Natural killer cell (primary cell): Measurements from ENCODE around the gene GRB10. TPM values are rescaled to one million over a fixed set of nuclear protein-coding genes. Genes with fewer than 3 reads are reported as not detected.

Experiments
- ATAC-seq, 3 donors: fragments of 150-1000 bp in 2 of 3; fragments of 200-7000 bp in 1 of 3; cut with Tn5 transposase; 1 replicate in 1 of 3; 2 replicates in 2 of 3; pipeline ENCODE4 v1.10.0; 2021; ENCODE audit warnings: mild to moderate bottlenecking in 2 of 3, moderate library complexity in 2 of 3
- DNase-seq, 2 donors: peaks; one replicate each; pipeline versions ENCODE4 v3.0.0 to v3.0.0-alpha.2; 2013 to 2021; ENCODE audit warnings: mixed read lengths in 1 of 2
- H3K27ac ChIP-seq: one replicate; pipeline ENCODE4 v1.5.1; 2013; ENCODE audit warnings: mild to moderate bottlenecking, low read length
- H3K27me3 ChIP-seq: one replicate; pipeline ENCODE4 v1.6.1; 2013; ENCODE audit warnings: low read length; ENCODE audit not compliant: control insufficient read depth, insufficient read depth
- H3K36me3 ChIP-seq: one replicate; pipeline ENCODE4 v1.6.1; 2013; ENCODE audit warnings: low read length; ENCODE audit not compliant: control insufficient read depth, insufficient read depth
- H3K4me1 ChIP-seq: one replicate; pipeline ENCODE4 v1.6.1; 2013; ENCODE audit warnings: low read length; ENCODE audit not compliant: control insufficient read depth, insufficient read depth
- H3K4me3 ChIP-seq: one replicate; pipeline ENCODE4 v1.5.1; 2013; ENCODE audit warnings: low read length
- H3K9me3 ChIP-seq: one replicate; pipeline ENCODE4 v1.6.1; 2013; ENCODE audit warnings: low read length; ENCODE audit not compliant: control insufficient read depth, insufficient read depth
- H3K27ac Mint-ChIP-seq, 2 donors: one replicate each; pipeline ENCODE4 v1.8.0; 2022; ENCODE audit warnings: mild to moderate bottlenecking in 2 of 2, mixed read lengths in 2 of 2, moderate library complexity in 1 of 2
- H3K27me3 Mint-ChIP-seq, 2 donors: one replicate each; pipeline ENCODE4 v1.8.0; 2022; ENCODE audit warnings: low read depth in 2 of 2, mixed read lengths in 2 of 2
- H3K36me3 Mint-ChIP-seq: one replicate; pipeline ENCODE4 v1.8.0; 2022; ENCODE audit warnings: mixed read lengths
- H3K4me1 Mint-ChIP-seq, 2 donors: one replicate each; pipeline ENCODE4 v1.8.0; 2022; ENCODE audit warnings: mixed read lengths in 2 of 2
- H3K4me3 Mint-ChIP-seq: one replicate; pipeline ENCODE4 v1.8.0; 2022; ENCODE audit warnings: mild to moderate bottlenecking, moderate library complexity, mixed read lengths
- H3K9me3 Mint-ChIP-seq, 2 donors: one replicate each; pipeline ENCODE4 v1.8.0; 2022; ENCODE audit warnings: mixed read lengths in 2 of 2
- CTCF ChIP-seq: fragments of 200-600 bp; IDR thresholded peaks from one replicate; pipeline ENCODE4 v1.8.0; 2022; ENCODE audit warnings: antibody characterized with exemption
- WGBS: methylation state at CpG from one replicate; pipeline ENCODE4 v1.1.7; 2013; ENCODE audit warnings: missing lambda C conversion rate; ENCODE audit not compliant: insufficient coverage; 5-methylcytosine and 5-hydroxymethylcytosine counted together
- intact Hi-C: fragments of 100-400 bp; cut with micrococcal nuclease; formaldehyde crosslinking; loops from one replicate; pipeline ENCODE4 v1.14.2; 2022
- total RNA-seq, 4 donors: library from RNA; stranded (reverse); fragments of 120-200 nt in 1 of 4; gene quantifications; one replicate each; pipeline versions ENCODE4 v1.2.3 to v1.2.4, GENCODE V29; 2013 to 2022

GRB10 gene
- total RNA-seq, 3 donors from 2014 or later (not counting 1 experiment from before 2014, with no cell fraction given): 0.16 to 24.4 (median 1.4) TPM

- Mint-ChIP-seq H3K36me3 (no peaks in the 10 kb centered on the region), H3K4me1 (no peaks in the 10 kb centered on the region), H3K9me3 (no peaks in the 10 kb centered on the region), H3K27ac (no peak overlapping the region), H3K4me3 (no peak overlapping the region), H3K27me3 (peaks cover 11 to 34% of the 10 kb centered on the region in 2 donors)
- TF ChIP-seq CTCF: no peak
- intact Hi-C loops: no loop called here
- H3K4me1 ChIP-seq: no peaks in the 10 kb centered on the region
- DNase-seq (no peak), ATAC-seq (no peak)
- H3K4me3 ChIP-seq: no peak overlapping the region
- H3K27ac ChIP-seq: no peak overlapping the region
- 98% methylated on average over 7 of the region's 7 CpGs for WGBS
- H3K9me3 ChIP-seq: no peaks in the 10 kb centered on the region
- no peaks in the 10 kb centered on the region for H3K36me3 ChIP-seq
- no peaks in the 10 kb centered on the region for H3K27me3 ChIP-seq
Measured at GRCh38 chr7:50677638-50677996, 105.1 kb downstream of the GRB10 start.

DNA sequence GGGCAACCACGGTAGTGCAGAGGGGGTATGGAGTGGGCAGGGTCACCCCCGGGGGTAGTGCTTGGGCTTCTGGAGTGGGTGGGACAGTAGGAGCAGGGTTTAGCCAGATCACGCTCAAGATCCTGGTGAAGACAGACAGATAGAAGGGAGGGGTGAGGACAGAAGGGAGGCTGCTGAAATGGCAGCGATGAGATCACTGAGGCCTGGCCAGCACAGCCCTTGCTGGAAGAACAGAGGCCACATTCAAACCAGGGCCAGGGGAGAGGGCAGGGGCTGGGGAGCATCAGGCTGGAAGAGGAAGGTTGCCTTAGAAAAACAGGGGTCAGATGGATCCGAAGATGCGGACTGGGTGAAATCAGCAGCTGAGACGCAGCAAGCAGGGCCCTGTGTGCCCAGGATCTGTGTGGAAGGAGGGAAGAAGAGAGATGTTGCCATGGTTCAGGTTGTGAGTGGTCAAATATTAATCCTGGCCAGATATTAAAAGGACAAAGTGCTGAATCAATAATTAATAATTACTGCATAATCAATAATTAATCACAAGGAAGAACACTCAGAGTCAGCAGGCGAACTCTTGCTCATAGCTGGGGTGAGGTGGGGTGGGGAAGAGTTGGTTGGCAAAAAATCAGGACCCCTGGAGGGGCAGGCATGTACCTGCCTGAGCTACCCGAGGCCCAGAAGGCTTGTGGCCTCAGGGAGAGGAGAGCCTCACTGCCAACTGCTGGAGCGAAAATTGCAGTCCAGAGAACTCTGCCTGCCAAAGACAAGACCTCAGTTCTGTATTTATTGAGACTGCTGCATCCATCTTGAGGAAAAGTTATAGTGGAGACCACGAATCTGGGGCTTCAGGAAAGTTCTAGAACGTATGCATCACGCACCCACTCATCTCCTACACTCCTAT, 105.7 kb downstream of the GRB10 start:
- H3K36me3 Mint-ChIP-seq: no peaks in the 10 kb centered on the region
- no peaks in the 10 kb centered on the region for H3K4me1 Mint-ChIP-seq
- WGBS: 80% methylated on average over 13 of the region's 13 CpGs
- no peak overlapping the region for H3K4me3 Mint-ChIP-seq
- Histone ChIP-seq H3K9me3 (no peaks in the 10 kb centered on the region), H3K27me3 (no peaks in the 10 kb centered on the region), H3K4me3 (no peak overlapping the region), H3K36me3 (no peaks in the 10 kb centered on the region), H3K27ac (no peak overlapping the region), H3K4me1 (no peaks in the 10 kb centered on the region)
- DNase-seq (no peak), ATAC-seq (no peak)
- H3K27ac Mint-ChIP-seq: no peak overlapping the region
- no peak for TF ChIP-seq CTCF
- peaks cover 5 to 28% of the 10 kb centered on the region in 2 donors for H3K27me3 Mint-ChIP-seq
- intact Hi-C loops: no loop called here
- H3K9me3 Mint-ChIP-seq: no peaks in the 10 kb centered on the region

GRCh38 chr7:50676079-50676478, 106.6 kb downstream of the GRB10 start:
- TF ChIP-seq CTCF: no peak
- Histone ChIP-seq H3K36me3 (no peaks in the 10 kb centered on the region), H3K4me1 (no peaks in the 10 kb centered on the region), H3K27ac (no peak overlapping the region), H3K27me3 (no peaks in the 10 kb centered on the region), H3K9me3 (no peaks in the 10 kb centered on the region), H3K4me3 (no peak overlapping the region)
- Mint-ChIP-seq H3K9me3 (no peaks in the 10 kb centered on the region), H3K4me1 (no peaks in the 10 kb centered on the region), H3K4me3 (no peak overlapping the region), H3K27ac (no peak overlapping the region), H3K27me3 (peaks cover 8 to 19% of the 10 kb centered on the region in 2 donors), H3K36me3 (no peaks in the 10 kb centered on the region)
- WGBS: 84% methylated on average over 4 of the region's 5 CpGs
- no peak for ATAC-seq
- no peak for DNase-seq
- intact Hi-C loops: no loop called here
